Epithelial cell of esophagus (primary cell): ENCODE data around the gene ZNF775.

Experiments
- DNase-seq: peaks from one replicate; pipeline ENCODE4 v3.0.0; 2010; ENCODE audit warnings: low read depth
- H3K4me3 ChIP-seq: 2 replicates; pipeline ENCODE4 v1.5.1; 2011; ENCODE audit warnings: mild to moderate bottlenecking, low read length, control low read depth
- TF ChIP-seq, protein P1 (sequence below): IDR thresholded peaks from 2 replicates; pipeline ENCODE4 v1.5.1; 2011; ENCODE audit warnings: low read depth, mild to moderate bottlenecking, low read length, control low read depth, inconsistent platforms; ENCODE audit not compliant: insufficient read depth; ENCODE audit errors: missing control alignments

ZNF775 gene

DNA sequence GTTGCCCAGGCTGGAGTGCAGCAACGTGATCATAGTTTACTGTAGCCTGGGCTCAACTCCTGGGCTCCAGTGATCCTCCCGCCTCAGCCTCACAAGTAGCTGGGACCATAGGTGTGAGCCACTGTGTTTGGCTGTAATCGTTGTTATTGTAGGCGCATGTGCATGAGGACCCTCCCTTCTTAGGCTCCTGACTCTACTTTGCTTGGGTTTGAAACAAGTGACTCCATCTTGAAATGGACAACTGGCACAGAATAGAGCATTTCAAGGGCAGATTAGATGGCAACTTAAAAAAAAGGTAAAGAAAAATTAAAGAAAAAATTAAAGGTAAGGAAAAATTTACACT is 55.9 kb downstream of the ZNF775 start:
- H3K4me3 ChIP-seq = no peak overlapping the region
- TF ChIP-seq, protein P1, sequence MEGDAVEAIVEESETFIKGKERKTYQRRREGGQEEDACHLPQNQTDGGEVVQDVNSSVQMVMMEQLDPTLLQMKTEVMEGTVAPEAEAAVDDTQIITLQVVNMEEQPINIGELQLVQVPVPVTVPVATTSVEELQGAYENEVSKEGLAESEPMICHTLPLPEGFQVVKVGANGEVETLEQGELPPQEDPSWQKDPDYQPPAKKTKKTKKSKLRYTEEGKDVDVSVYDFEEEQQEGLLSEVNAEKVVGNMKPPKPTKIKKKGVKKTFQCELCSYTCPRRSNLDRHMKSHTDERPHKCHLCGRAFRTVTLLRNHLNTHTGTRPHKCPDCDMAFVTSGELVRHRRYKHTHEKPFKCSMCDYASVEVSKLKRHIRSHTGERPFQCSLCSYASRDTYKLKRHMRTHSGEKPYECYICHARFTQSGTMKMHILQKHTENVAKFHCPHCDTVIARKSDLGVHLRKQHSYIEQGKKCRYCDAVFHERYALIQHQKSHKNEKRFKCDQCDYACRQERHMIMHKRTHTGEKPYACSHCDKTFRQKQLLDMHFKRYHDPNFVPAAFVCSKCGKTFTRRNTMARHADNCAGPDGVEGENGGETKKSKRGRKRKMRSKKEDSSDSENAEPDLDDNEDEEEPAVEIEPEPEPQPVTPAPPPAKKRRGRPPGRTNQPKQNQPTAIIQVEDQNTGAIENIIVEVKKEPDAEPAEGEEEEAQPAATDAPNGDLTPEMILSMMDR = no peak
- DNase-seq = no peak

DNA sequence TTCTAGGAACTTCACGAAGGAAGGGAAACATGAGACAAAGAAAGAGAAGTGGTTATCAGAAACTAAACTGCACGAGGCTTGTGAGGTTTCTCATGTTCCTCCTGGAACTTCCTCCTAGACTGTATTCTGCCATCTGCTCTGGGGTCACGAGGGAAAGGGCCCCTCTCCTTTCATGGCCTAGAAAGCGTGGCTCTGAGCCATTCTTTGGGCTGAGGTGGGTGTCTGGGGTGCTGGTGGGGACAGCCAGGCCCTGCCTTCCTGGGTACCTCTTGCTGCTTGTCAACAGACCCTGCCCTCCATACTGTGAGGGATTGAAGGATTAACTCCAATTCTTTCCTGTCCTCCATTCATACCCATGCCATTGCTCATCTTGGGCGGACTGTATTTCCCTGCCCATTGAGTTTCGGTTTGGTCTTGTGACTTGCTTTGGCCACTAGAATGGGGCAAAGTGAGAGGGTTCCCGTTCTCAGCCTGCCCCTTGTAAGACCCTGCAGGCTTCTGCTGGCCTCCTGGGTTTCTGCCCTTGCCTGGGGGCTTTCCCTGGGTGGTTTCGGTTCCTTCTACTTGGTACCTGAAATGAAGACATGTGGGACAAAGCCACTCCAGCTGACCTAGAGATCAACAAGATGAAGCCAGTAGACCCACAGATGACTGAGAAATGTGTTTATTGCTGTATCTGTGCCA is 56.4 kb downstream of the ZNF775 start:
- no peak for DNase-seq
- TF ChIP-seq, protein P1 = no peak
- H3K4me3 ChIP-seq = no peak overlapping the region

DNA sequence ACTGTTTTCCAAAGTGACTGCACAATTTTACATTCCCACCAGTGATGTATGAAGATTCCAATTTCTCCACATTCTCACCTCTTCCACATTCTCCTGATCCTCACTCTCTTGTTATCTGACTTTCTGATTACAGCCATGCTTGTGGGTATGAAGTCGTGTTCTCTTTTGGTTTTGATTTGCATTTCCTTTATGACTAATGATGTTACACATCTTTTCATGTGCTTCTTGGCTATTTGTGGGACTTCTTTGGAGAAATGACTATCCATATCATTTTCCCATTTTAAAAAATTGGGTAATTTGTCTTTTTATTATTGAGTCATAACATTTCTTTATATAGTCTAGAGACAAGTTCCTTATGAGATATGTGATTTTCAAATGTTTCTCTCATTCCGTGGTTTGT is 60.8 kb downstream of the ZNF775 start:
- no peak overlapping the region for H3K4me3 ChIP-seq
- TF ChIP-seq, protein P1 = no peak
- DNase-seq = no peak

DNA sequence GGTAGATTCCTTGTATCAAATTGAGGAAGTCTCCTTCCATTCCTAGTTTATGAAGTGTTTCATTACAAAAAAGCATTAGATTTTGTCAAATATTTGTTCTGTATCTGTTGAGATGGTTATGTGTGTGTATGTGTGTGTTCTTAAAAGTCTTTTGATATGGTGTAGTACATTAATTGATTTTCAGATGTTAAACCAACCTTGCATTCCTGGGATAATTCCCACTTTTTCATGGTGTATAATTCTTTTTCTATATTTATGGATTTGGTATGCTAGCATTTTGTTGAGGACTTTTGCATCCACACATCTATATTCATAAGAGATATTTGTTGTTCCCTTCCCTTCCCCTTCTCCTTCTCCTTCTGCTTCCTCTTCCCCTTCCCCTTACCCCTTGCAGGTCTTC is 62.4 kb downstream of the ZNF775 start:
- TF ChIP-seq, protein P1 = no peak
- H3K4me3 ChIP-seq = no peak overlapping the region
- no peak for DNase-seq

DNA sequence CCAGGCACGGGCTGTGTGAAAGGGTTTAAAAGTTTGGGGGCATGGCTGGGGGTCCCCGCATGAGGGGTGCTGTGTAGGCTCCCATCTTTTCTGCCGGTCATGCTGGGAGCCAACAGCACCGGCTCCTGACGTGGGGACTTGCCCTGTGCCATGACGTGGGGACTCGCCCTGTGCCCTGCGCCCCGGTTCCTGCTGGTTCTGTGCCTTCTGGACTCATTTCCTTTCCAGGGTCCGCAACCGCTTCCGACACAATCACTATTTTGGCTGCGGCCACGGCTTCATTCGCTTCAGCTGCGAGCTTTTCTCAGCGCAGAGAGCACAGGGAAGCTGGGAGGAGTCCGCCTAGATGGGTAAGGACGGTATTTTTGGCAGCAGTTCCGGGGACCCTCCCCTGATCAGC is 63.7 kb downstream of the ZNF775 start:
- no peak overlapping the region for H3K4me3 ChIP-seq
- no peak for DNase-seq
- TF ChIP-seq, protein P1 = no peak

DNA sequence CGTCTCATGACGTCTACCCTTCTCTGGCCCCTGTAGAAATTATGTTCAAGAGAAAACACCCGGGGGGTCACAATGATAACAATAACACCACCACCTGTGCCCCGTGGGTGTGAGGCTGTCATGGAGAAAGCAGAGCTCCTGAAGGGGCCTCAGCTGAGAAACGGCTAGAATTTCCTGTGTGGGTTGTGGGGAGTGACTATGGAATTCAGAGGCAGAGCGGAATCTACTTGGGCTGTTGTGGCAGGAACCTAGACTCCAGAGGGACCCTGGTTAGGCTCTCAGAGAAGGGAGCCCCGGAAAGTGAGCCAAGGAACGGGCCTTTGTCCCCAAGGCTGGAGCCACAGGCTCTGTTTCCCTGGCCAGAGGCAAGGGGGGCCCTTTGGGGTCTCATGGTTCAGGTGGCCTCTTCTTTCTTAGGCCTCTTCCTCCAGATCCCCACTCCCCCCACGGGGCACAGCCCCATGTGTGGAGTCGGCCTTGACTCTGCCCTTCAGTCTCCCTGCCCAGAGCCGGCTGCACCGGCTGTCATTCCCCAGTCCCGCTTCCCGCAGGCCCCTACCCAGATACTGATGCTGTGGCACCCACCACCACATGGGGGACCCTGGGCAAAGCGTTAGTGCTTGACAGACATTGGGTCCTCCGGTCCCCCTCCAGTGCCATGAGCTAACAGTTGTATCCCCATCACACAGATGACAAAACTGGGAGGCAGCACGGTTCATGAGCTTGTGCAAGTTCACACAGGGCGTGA is 64.8 kb downstream of the ZNF775 start:
- TF ChIP-seq, protein P1 = no peak
- H3K4me3 ChIP-seq = no peak overlapping the region
- DNase-seq = no peak
